GM23338 (cell line): ENCODE measurements around the gene GPC5. TPM values are rescaled to one million over a fixed set of nuclear protein-coding genes. Genes with fewer than 3 reads are reported as not detected.

ENCODE experiments used
- ATAC-seq: fragments of 200-7000 bp; cut with Tn5 transposase; 3 replicates; pipeline ENCODE4 v1.9.1; 2020
- DNase-seq: peaks from one replicate; pipeline ENCODE4 v3.0.0-alpha.2; 2015; ENCODE audit warnings: low spot score
- H2AFZ ChIP-seq: fragments of 200-600 bp; sonication (generic); 2 replicates; pipeline ENCODE4 v1.8.0; 2016; ENCODE audit warnings: antibody characterized with exemption, mild to moderate bottlenecking, moderate library complexity
- H3F3A ChIP-seq: fragments of 200-600 bp; sonication (generic); replicated peaks from 2 replicates; pipeline ENCODE4 v1.8.0; 2017; ENCODE audit warnings: antibody characterized with exemption, mixed run types, low read depth
- H3K27ac ChIP-seq: fragments of 200-600 bp; sonication (generic); 2 replicates; pipeline ENCODE4 v1.6.1; 2016; ENCODE audit warnings: low read depth
- H3K27me3 ChIP-seq: fragments of 200-600 bp; sonication (generic); 2 replicates; pipeline ENCODE4 v1.8.0; 2016; ENCODE audit warnings: mild to moderate bottlenecking, mixed run types, moderate library complexity; ENCODE audit not compliant: insufficient read depth
- H3K36me3 ChIP-seq: fragments of 200-600 bp; sonication (generic); 2 replicates; pipeline ENCODE4 v1.8.0; 2016; ENCODE audit warnings: mild to moderate bottlenecking; ENCODE audit not compliant: insufficient read depth
- H3K4me1 ChIP-seq: fragments of 200-600 bp; sonication (generic); 2 replicates; pipeline ENCODE4 v1.8.0; 2016; ENCODE audit warnings: mild to moderate bottlenecking, moderate library complexity; ENCODE audit not compliant: insufficient read depth
- H3K4me2 ChIP-seq: fragments of 200-600 bp; sonication (generic); 2 replicates; pipeline ENCODE4 v1.7.1; 2017; ENCODE audit warnings: mixed run types
- H3K4me3 ChIP-seq: fragments of 200-600 bp; sonication (generic); 2 replicates; pipeline ENCODE4 v1.6.1; 2016; ENCODE audit warnings: mixed run types
- H3K79me2 ChIP-seq: fragments of 200-600 bp; sonication (generic); replicated peaks from 2 replicates; pipeline ENCODE4 v1.8.0; 2017; ENCODE audit warnings: mild to moderate bottlenecking; ENCODE audit not compliant: insufficient read depth
- H3K9me2 ChIP-seq: fragments of 200-600 bp; sonication (generic); 2 replicates; pipeline ENCODE4 v1.8.0; 2017; ENCODE audit not compliant: insufficient read depth
- H4K20me1 ChIP-seq: fragments of 200-600 bp; sonication (generic); replicated peaks from 2 replicates; pipeline ENCODE4 v1.8.0; 2017; ENCODE audit warnings: mild to moderate bottlenecking; ENCODE audit not compliant: insufficient read depth
- H3K27ac Mint-ChIP-seq: 2 replicates; pipeline ENCODE4 v1.8.0; 2020; ENCODE audit warnings: inconsistent platforms, mild to moderate bottlenecking, moderate library complexity, mixed read lengths
- H3K27me3 Mint-ChIP-seq: 3 replicates; pipeline ENCODE4 v1.8.0; 2022; ENCODE audit warnings: low read depth, mild to moderate bottlenecking, moderate library complexity, mixed read lengths, inconsistent platforms; ENCODE audit not compliant: insufficient read depth, poor library complexity
- H3K36me3 Mint-ChIP-seq: 3 replicates; pipeline ENCODE4 v1.8.0; 2021; ENCODE audit warnings: low read depth, mild to moderate bottlenecking, inconsistent platforms, moderate library complexity, mixed read lengths
- H3K4me1 Mint-ChIP-seq: 3 replicates; pipeline ENCODE4 v1.8.0; 2020; ENCODE audit warnings: mild to moderate bottlenecking, inconsistent platforms, mixed read lengths
- H3K4me3 Mint-ChIP-seq: 3 replicates; pipeline ENCODE4 v1.8.0; 2021; ENCODE audit warnings: moderate library complexity, mild to moderate bottlenecking, inconsistent platforms, mixed read lengths
- H3K9me3 Mint-ChIP-seq: 3 replicates; pipeline ENCODE4 v1.8.0; 2020; ENCODE audit warnings: moderate library complexity, mild to moderate bottlenecking, inconsistent platforms, mixed read lengths
- CREB1 ChIP-seq: fragments of 250-450 bp; sonication (Bioruptor Pico); IDR thresholded peaks from 2 replicates; pipeline ENCODE4 v1.5.0; 2020; ENCODE audit warnings: low read depth, mild to moderate bottlenecking, moderate library complexity
- NANOG ChIP-seq: IDR thresholded peaks from 2 replicates; pipeline ENCODE4 v1.6.1; 2016; ENCODE audit warnings: antibody characterized with exemption, borderline replicate concordance
- POLR2AphosphoS5 ChIP-seq: IDR thresholded peaks from 2 replicates; pipeline ENCODE4 v1.6.1; 2016; ENCODE audit warnings: antibody characterized with exemption, low read depth
- ZNF114 ChIP-seq: fragments of 250-450 bp; sonication (Bioruptor Pico); IDR thresholded peaks from 2 replicates; pipeline ENCODE4 v1.5.0; 2020; ENCODE audit warnings: mild to moderate bottlenecking, moderate library complexity
- ZNF331 ChIP-seq: fragments of 250-450 bp; sonication (Bioruptor Pico); IDR thresholded peaks from 2 replicates; pipeline ENCODE4 v1.5.0; 2020; ENCODE audit warnings: low read depth, mild to moderate bottlenecking, moderate library complexity
- polyA plus RNA-seq: library from polyadenylated mRNA; unstranded; fragments of >200 nt; fragmentation: Nextera tagmentation; extraction: Ambion mirVana; gene quantifications from 2 replicates; pipeline ENCODE4 v1.2.1, GENCODE V29; 2016
- total RNA-seq: library from RNA; depleted of rRNA; stranded (reverse); fragments of >200 nt; shearing (Covaris generic); gene quantifications from 2 replicates; pipeline ENCODE4 v1.2.3, GENCODE V29; 2014
- TF ChIP-seq, protein P1 (sequence below), 2 experiments: fragments of 200-600 bp in 1 of 2; sonication (generic) in 1 of 2; conservative IDR thresholded peaks; 2 replicates each; pipeline versions ENCODE4 v1.5.1 to v1.6.1; 2016 to 2017; ENCODE audit warnings: antibody characterized with exemption in 2 of 2, low read depth in 2 of 2, mild to moderate bottlenecking in 2 of 2, moderate library complexity in 1 of 2
- TF ChIP-seq, protein P2 (sequence below): IDR thresholded peaks from one replicate; pipeline ENCODE4 v1.6.1; 2018; ENCODE audit warnings: antibody characterized with exemption; ENCODE audit not compliant: unreplicated experiment

GPC5 gene
- total and polyA plus RNA-seq, 2 experiments from 2014 or later, result 0.95 to 1.1 TPM

- H3F3A ChIP-seq, result no peaks in the 10 kb centered on the region
- ATAC-seq, result peak; percentile 79
- TF ChIP-seq POLR2AphosphoS5, result no peak
- TF ChIP-seq, protein P1, sequence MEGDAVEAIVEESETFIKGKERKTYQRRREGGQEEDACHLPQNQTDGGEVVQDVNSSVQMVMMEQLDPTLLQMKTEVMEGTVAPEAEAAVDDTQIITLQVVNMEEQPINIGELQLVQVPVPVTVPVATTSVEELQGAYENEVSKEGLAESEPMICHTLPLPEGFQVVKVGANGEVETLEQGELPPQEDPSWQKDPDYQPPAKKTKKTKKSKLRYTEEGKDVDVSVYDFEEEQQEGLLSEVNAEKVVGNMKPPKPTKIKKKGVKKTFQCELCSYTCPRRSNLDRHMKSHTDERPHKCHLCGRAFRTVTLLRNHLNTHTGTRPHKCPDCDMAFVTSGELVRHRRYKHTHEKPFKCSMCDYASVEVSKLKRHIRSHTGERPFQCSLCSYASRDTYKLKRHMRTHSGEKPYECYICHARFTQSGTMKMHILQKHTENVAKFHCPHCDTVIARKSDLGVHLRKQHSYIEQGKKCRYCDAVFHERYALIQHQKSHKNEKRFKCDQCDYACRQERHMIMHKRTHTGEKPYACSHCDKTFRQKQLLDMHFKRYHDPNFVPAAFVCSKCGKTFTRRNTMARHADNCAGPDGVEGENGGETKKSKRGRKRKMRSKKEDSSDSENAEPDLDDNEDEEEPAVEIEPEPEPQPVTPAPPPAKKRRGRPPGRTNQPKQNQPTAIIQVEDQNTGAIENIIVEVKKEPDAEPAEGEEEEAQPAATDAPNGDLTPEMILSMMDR (conservative IDR thresholded peaks at IDR 0.05; ENCODE audit: low read depth in 2 of 2), result peak; percentile 21 to 28; a peak in 3 of 4 replicates
- no peaks in the 10 kb centered on the region for H4K20me1 ChIP-seq
- no peaks in the 10 kb centered on the region for H3K27me3 ChIP-seq
- peaks cover 4% of the 10 kb centered on the region for H3K9me3 Mint-ChIP-seq
- H3K4me3 Mint-ChIP-seq, result no peak overlapping the region
- peaks cover 13% of the 10 kb centered on the region for H3K4me1 Mint-ChIP-seq
- H3K27ac Mint-ChIP-seq, result peak overlapping the region; percentile 88; the same call in 1 of the 2 replicates
- H3K4me1 ChIP-seq, result peaks cover 16% of the 10 kb centered on the region; the same call in 1 of the 2 replicates
- peak overlapping the region; percentile 13; the same call in 1 of the 2 replicates for H3K4me2 ChIP-seq
- no peak overlapping the region for H3K27ac ChIP-seq
- peak overlapping the region; percentile 94 for H2AFZ ChIP-seq
- H3K36me3 ChIP-seq, result no peaks in the 10 kb centered on the region
- peak; percentile 63 for DNase-seq
- H3K27me3 Mint-ChIP-seq, result peaks cover 5% of the 10 kb centered on the region
- no peaks in the 10 kb centered on the region; the same call in 1 of the 2 replicates for H3K9me2 ChIP-seq
- H3K36me3 Mint-ChIP-seq, result no peaks in the 10 kb centered on the region
- H3K79me2 ChIP-seq, result no peaks in the 10 kb centered on the region
- no peak overlapping the region for H3K4me3 ChIP-seq
Measured at GRCh38 chr13:92297971-92298942, 899.8 kb downstream of the GPC5 start.

DNA sequence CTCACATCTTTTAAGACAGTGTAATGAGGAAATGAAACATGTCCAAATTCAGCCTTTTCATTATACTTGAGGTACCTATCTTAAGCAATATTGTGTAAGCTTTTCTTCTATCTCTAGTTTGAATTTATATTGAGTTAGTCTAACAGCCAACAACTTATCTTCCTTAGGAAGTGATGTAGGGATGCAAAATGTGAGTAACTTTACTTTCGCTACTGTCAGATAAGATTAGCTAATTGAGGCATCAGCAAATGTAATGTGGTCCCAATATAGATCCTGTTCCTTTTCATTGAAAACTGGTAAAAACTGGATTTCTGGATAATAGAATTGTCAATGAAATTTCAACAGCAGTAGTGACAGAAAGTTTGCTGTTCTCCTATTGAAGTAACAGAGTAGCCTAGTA is 902.2 kb downstream of the GPC5 start:
- H3K4me2 ChIP-seq, result no peak overlapping the region
- ATAC-seq (no peak), DNase-seq (no peak)
- no peaks in the 10 kb centered on the region for H3K79me2 ChIP-seq
- no peaks in the 10 kb centered on the region for H4K20me1 ChIP-seq
- no peak overlapping the region for H3K4me3 ChIP-seq
- H2AFZ ChIP-seq, result no peak overlapping the region
- H3K36me3 Mint-ChIP-seq, result no peaks in the 10 kb centered on the region
- peaks cover 4% of the 10 kb centered on the region for H3K9me3 Mint-ChIP-seq
- H3K27me3 ChIP-seq, result no peaks in the 10 kb centered on the region
- peaks cover 13% of the 10 kb centered on the region for H3K4me1 Mint-ChIP-seq
- H3K36me3 ChIP-seq, result no peaks in the 10 kb centered on the region
- H3K27me3 Mint-ChIP-seq, result peaks cover 5% of the 10 kb centered on the region
- no peaks in the 10 kb centered on the region for H3F3A ChIP-seq
- no peaks in the 10 kb centered on the region for H3K9me2 ChIP-seq
- H3K27ac Mint-ChIP-seq, result no peak overlapping the region
- TF ChIP-seq NANOG (no peak), ZNF114 (CRISPR knock-in tag) (no peak), CREB1 (CRISPR knock-in tag) (no peak), ZNF331 (CRISPR knock-in tag) (no peak)
- TF ChIP-seq, protein P1 (conservative IDR thresholded peaks at IDR 0.05; ENCODE audit: low read depth in 2 of 2), result no peak
- TF ChIP-seq, protein P2, sequence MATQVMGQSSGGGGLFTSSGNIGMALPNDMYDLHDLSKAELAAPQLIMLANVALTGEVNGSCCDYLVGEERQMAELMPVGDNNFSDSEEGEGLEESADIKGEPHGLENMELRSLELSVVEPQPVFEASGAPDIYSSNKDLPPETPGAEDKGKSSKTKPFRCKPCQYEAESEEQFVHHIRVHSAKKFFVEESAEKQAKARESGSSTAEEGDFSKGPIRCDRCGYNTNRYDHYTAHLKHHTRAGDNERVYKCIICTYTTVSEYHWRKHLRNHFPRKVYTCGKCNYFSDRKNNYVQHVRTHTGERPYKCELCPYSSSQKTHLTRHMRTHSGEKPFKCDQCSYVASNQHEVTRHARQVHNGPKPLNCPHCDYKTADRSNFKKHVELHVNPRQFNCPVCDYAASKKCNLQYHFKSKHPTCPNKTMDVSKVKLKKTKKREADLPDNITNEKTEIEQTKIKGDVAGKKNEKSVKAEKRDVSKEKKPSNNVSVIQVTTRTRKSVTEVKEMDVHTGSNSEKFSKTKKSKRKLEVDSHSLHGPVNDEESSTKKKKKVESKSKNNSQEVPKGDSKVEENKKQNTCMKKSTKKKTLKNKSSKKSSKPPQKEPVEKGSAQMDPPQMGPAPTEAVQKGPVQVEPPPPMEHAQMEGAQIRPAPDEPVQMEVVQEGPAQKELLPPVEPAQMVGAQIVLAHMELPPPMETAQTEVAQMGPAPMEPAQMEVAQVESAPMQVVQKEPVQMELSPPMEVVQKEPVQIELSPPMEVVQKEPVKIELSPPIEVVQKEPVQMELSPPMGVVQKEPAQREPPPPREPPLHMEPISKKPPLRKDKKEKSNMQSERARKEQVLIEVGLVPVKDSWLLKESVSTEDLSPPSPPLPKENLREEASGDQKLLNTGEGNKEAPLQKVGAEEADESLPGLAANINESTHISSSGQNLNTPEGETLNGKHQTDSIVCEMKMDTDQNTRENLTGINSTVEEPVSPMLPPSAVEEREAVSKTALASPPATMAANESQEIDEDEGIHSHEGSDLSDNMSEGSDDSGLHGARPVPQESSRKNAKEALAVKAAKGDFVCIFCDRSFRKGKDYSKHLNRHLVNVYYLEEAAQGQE, result no peak
- H3K27ac ChIP-seq, result no peak overlapping the region
- H3K4me3 Mint-ChIP-seq, result no peak overlapping the region
- peaks cover 16% of the 10 kb centered on the region; the same call in 1 of the 2 replicates for H3K4me1 ChIP-seq
